GM12891 (cell line): ENCODE measurements around the gene TSR1.

Source experiments
- PAX5 ChIP-seq: IDR thresholded peaks from 2 replicates; pipeline ENCODE4 v1.6.1; 2011; ENCODE audit warnings: low read length, moderate library complexity, mild to moderate bottlenecking; ENCODE audit not compliant: insufficient read depth, severe bottlenecking
- POLR2A ChIP-seq: IDR thresholded peaks from 2 replicates; pipeline ENCODE4 v1.6.1; 2011; ENCODE audit warnings: low read depth, low read length, control low read depth
- POLR2AphosphoS5 ChIP-seq: IDR thresholded peaks from 2 replicates; pipeline ENCODE4 v1.6.1; 2011; ENCODE audit warnings: low read depth, low read length, control low read depth
- POU2F2 ChIP-seq: IDR thresholded peaks from 2 replicates; pipeline ENCODE4 v1.6.1; 2011; ENCODE audit warnings: low read depth, mild to moderate bottlenecking, control low read depth, low read length, moderate library complexity
- SPI1 ChIP-seq: IDR thresholded peaks from 2 replicates; pipeline ENCODE4 v1.6.1; 2011; ENCODE audit warnings: low read depth, low read length, control low read depth
- TAF1 ChIP-seq: IDR thresholded peaks from 2 replicates; pipeline ENCODE4 v1.6.1; 2011; ENCODE audit warnings: low read depth, low read length, control low read depth

GRCh38 chr17:2351269-2351668 is 15.0 kb upstream of the TSR1 start:
- TF ChIP-seq POLR2A (no peak), POLR2AphosphoS5 (no peak), TAF1 (no peak), SPI1 (no peak), PAX5 (no peak), POU2F2 (no peak)
